ENCODE measurements around the gene ZNF485. TPM values are rescaled to one million over a fixed set of nuclear protein-coding genes. Genes with fewer than 3 reads are reported as not detected.

Gene ZNF485
- total RNA-seq, 1 experiment from 2014 or later = 10.6 TPM

DNA sequence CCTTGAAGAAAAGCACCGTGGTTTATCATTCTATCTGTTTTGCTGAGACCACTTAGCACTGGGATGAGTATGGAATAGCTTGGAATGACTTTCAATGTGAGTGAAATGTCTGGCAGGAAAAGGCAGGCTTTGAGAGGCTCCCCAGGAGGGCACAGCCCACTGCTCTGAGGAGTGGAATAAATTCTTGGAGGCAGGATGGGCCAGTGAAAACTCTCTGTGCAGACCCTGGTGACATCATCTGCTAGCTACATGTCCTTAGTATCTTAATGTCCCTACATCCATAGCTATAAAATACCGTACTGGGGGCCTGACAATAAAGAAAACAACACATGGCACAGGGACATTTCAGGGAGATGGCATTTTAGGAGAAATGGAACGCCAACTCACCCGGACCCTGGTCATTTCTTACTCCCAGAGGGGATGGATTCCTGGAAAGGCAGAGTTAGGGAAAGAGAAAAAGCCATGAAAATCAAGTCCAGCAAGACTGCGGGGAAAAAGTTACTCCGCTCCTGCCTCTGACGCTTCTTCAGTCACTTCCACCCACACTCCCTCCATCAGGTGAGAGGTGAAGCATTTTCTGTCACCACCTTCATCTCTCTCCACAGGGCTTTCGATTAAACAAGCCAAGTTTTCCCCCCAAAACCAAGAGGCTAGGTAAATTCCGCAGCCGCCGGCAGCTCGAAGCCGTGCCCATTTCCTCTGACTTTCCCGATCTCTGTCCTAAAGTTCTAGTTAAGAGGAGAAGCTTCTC, 32.8 kb upstream of the ZNF485 start:
- ChIA-PET CTCF (no interaction called here), POLR2A (interaction anchor here (0.6 kb wide), 1 partner anchor 38 kb away, joined by 3 read pairs; no protein-coding TSS in a partner anchor)
- no peaks in the 10 kb centered on the region for H3K27me3 ChIP-seq (ENCODE audit: control insufficient read depth, insufficient read depth, low read length)
- in situ Hi-C loops (cut with HindIII; ENCODE audit: low pct_unique_long_range_greater_than_20kb, low sequenced_read_pairs) (loop anchor here (5.0 kb wide), 1 partner anchor 69 kb away; no protein-coding TSS in a partner anchor), intact Hi-C loops (cut with micrococcal nuclease; ENCODE audit: unreplicated experiment) (no loop called here)
- BruUV-seq (replicated peaks) = TSS peak; percentile 68
- no peak for TF ChIP-seq TCF7L2 (IDR thresholded peaks at IDR 0.05; ENCODE audit: low read depth, low read length)
- TF ChIP-seq SIN3A (IDR thresholded peaks at IDR 0.05; ENCODE audit: borderline replicate concordance, insufficient read depth, low read depth, low read length) = no peak
- TF ChIP-seq POLR2AphosphoS5 (IDR thresholded peaks at IDR 0.05; ENCODE audit: low read depth, low read length) = no peak
- TF ChIP-seq, protein P1, sequence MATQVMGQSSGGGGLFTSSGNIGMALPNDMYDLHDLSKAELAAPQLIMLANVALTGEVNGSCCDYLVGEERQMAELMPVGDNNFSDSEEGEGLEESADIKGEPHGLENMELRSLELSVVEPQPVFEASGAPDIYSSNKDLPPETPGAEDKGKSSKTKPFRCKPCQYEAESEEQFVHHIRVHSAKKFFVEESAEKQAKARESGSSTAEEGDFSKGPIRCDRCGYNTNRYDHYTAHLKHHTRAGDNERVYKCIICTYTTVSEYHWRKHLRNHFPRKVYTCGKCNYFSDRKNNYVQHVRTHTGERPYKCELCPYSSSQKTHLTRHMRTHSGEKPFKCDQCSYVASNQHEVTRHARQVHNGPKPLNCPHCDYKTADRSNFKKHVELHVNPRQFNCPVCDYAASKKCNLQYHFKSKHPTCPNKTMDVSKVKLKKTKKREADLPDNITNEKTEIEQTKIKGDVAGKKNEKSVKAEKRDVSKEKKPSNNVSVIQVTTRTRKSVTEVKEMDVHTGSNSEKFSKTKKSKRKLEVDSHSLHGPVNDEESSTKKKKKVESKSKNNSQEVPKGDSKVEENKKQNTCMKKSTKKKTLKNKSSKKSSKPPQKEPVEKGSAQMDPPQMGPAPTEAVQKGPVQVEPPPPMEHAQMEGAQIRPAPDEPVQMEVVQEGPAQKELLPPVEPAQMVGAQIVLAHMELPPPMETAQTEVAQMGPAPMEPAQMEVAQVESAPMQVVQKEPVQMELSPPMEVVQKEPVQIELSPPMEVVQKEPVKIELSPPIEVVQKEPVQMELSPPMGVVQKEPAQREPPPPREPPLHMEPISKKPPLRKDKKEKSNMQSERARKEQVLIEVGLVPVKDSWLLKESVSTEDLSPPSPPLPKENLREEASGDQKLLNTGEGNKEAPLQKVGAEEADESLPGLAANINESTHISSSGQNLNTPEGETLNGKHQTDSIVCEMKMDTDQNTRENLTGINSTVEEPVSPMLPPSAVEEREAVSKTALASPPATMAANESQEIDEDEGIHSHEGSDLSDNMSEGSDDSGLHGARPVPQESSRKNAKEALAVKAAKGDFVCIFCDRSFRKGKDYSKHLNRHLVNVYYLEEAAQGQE (IDR thresholded peaks at IDR 0.05; ENCODE audit: insufficient read depth in 1 of 2, low read depth in 2 of 2, low read length in 1 of 2) = no peak
- TF ChIP-seq, protein P2, sequence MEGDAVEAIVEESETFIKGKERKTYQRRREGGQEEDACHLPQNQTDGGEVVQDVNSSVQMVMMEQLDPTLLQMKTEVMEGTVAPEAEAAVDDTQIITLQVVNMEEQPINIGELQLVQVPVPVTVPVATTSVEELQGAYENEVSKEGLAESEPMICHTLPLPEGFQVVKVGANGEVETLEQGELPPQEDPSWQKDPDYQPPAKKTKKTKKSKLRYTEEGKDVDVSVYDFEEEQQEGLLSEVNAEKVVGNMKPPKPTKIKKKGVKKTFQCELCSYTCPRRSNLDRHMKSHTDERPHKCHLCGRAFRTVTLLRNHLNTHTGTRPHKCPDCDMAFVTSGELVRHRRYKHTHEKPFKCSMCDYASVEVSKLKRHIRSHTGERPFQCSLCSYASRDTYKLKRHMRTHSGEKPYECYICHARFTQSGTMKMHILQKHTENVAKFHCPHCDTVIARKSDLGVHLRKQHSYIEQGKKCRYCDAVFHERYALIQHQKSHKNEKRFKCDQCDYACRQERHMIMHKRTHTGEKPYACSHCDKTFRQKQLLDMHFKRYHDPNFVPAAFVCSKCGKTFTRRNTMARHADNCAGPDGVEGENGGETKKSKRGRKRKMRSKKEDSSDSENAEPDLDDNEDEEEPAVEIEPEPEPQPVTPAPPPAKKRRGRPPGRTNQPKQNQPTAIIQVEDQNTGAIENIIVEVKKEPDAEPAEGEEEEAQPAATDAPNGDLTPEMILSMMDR (IDR thresholded peaks at IDR 0.05) = no peak
- peaks cover 7% of the 10 kb centered on the region; the same call in 1 of the 2 replicates for H3K4me1 ChIP-seq (ENCODE audit: control insufficient read depth, insufficient read depth, low read length)
- peaks cover 23% of the 10 kb centered on the region; the same call in 1 of the 2 replicates for H3K9me3 ChIP-seq (ENCODE audit: control insufficient read depth, insufficient read depth, low read depth, low read length)
- H3K36me3 ChIP-seq (ENCODE audit: control insufficient read depth, insufficient read depth, low read length) = peaks cover 6% of the 10 kb centered on the region
- ATAC-seq = no peak
- peak overlapping the region; percentile 88 for H3K27ac ChIP-seq (ENCODE audit: low read length)
- DNase-seq (ENCODE audit: low read depth, low spot score) = no peak
- peak overlapping the region; percentile 62 to 82 for H3K4me3 ChIP-seq (ENCODE audit: low read depth in 2 of 2, low read length in 2 of 2)

DNA sequence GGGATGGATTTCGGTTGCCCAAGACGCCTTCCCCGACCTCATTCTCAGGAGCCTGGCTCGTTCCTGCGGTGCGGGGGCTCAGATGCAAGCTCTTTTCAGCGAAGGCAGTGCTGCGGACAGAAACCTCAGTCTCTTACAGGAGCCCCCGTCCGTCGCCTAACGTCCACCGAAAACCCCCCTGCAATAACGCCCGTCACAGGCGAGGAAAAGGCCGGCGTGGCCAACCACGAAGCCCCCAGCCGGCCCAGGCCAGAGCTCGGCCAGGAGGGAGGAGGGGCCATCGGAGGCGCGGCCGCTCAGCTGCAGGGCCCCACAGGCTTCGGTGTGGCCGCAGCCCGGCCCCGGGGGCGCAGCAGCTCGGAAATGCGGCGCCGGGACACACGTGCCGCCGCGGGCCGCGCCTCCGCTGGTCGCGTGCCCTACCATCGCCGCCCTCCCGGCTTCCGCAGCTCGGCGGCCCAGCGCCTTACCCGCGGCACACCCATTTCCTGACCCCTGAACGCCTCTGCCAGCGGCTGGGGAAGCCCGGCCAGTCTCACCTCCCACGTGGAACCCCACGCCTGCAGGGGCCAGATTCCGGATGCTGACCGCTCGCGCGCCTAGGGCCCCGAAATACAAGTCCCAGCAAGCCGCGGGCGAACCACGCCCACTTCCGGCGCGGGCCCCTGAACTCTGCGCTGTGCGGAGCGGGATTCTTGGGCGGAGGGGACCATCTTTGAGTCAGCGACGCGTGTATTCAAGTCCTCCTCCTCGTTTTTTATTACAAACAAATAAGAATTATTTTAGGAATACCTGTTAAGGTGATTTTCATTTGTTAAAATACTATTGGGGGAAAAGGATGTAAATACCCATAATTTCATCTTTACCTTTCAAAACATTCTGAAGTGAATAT, 32.0 kb upstream of the ZNF485 start, which contains the start of gene ZNF239:
ZNF239 (minus strand) TSS at position 616 of the 892 bp plus-strand sequence. CDS start 16,537 bp downstream, outside the sequence.
- Histone ChIP-seq H3K36me3 (ENCODE audit: control insufficient read depth, insufficient read depth, low read length) (peaks cover 6% of the 10 kb centered on the region), H3K4me3 (ENCODE audit: low read depth in 2 of 2, low read length in 2 of 2) (peak within 1 kb of the TSS; percentile 62 to 82), H3K9me3 (ENCODE audit: control insufficient read depth, insufficient read depth, low read depth, low read length) (peaks cover 23% of the 10 kb centered on the region; the same call in 1 of the 2 replicates), H3K27me3 (ENCODE audit: control insufficient read depth, insufficient read depth, low read length) (no peaks in the 10 kb centered on the region), H3K27ac (ENCODE audit: low read length) (peak within 1 kb of the TSS; percentile 88), H3K4me1 (ENCODE audit: control insufficient read depth, insufficient read depth, low read length) (peaks cover 7% of the 10 kb centered on the region; the same call in 1 of the 2 replicates)
- DNase-seq (ENCODE audit: low read depth, low spot score) (peak; percentile 45), ATAC-seq (peak; percentile 100)
- no TSS peak for BruUV-seq (replicated peaks)
- in situ Hi-C loops (cut with HindIII; ENCODE audit: low pct_unique_long_range_greater_than_20kb, low sequenced_read_pairs) = loop anchor here (5.0 kb wide), 1 partner anchor 68 kb away; no protein-coding TSS in a partner anchor
- ChIA-PET POLR2A (no interaction called here), CTCF (no interaction called here)
- intact Hi-C loops (cut with micrococcal nuclease; ENCODE audit: unreplicated experiment) = no loop called here
- TF ChIP-seq, protein P2 (IDR thresholded peaks at IDR 0.05) = no peak
- peak; percentile 77; the same call in 1 of the 2 replicates for TF ChIP-seq POLR2AphosphoS5 (IDR thresholded peaks at IDR 0.05; ENCODE audit: low read depth, low read length)
- TF ChIP-seq SIN3A (IDR thresholded peaks at IDR 0.05; ENCODE audit: borderline replicate concordance, insufficient read depth, low read depth, low read length) = peak; percentile 91; the same call in 1 of the 2 replicates
- TF ChIP-seq TCF7L2 (IDR thresholded peaks at IDR 0.05; ENCODE audit: low read depth, low read length) = peak; percentile 50
- TF ChIP-seq, protein P1 (IDR thresholded peaks at IDR 0.05; ENCODE audit: insufficient read depth in 1 of 2, low read depth in 2 of 2, low read length in 1 of 2) = no peak

All from Panc1 (cell line).